HEK293 (cell line): ENCODE results near the gene ADAMTS17.

Experiments used
- CTCF ChIA-PET: fragments of 350-600 bp; formaldehyde crosslinking; extraction: SDS; loops from one replicate; lab custom pipeline; 2021; ENCODE audit warnings: antibody characterized with exemption; lab: Yijun Ruan, JAX
- POLR2A ChIA-PET: fragments of 300-600 bp; formaldehyde crosslinking; extraction: SDS; loops from one replicate; lab custom pipeline; 2020; ENCODE audit warnings: antibody characterized with exemption, inconsistent platforms; lab: Yijun Ruan, JAX
- H3K27ac ChIP-seq: fragments of 200-500 bp; sonication (Bioruptor generic); 2 replicates; pipeline ENCODE4 v1.5.1; 2014; ENCODE audit warnings: low read depth, low read length, control low read depth, inconsistent platforms; ENCODE audit errors: extremely low read depth
- H3K36me3 ChIP-seq, 2 experiments: fragments of 200-500 bp in 1 of 2; sonication (Bioruptor generic) in 1 of 2; 1 replicate in 1 of 2; 2 replicates in 1 of 2; pipeline ENCODE4 v1.5.1; 2014 to 2017; ENCODE audit warnings: inconsistent platforms in 2 of 2, low read length in 2 of 2; ENCODE audit not compliant: control insufficient read depth in 2 of 2, insufficient read depth in 1 of 2
- H3K4me1 ChIP-seq: fragments of 200-500 bp; sonication (Bioruptor generic); 2 replicates; pipeline ENCODE4 v1.5.1; 2014; ENCODE audit warnings: mild to moderate bottlenecking, low read length, inconsistent platforms; ENCODE audit not compliant: control insufficient read depth, insufficient read depth
- H3K4me3 ChIP-seq: 2 replicates; pipeline ENCODE4 v1.5.1; 2011; ENCODE audit warnings: low read depth, mild to moderate bottlenecking, control low read depth, low read length, moderate library complexity
- H3K9me3 ChIP-seq: fragments of 200-500 bp; sonication (Bioruptor generic); 2 replicates; pipeline ENCODE4 v1.5.1; 2014; ENCODE audit warnings: low read depth, low read length, inconsistent platforms; ENCODE audit not compliant: control insufficient read depth, insufficient read depth
- ATF2 ChIP-seq: fragments of 450-650 bp; formaldehyde crosslinking; IDR thresholded peaks from 2 replicates; pipeline ENCODE4 v1.5.1; 2016; ENCODE audit warnings: missing biosample characterization, missing genetic modification characterization, low read depth
- EGR2 ChIP-seq: fragments of 450-650 bp; formaldehyde crosslinking; IDR thresholded peaks from 2 replicates; pipeline ENCODE4 v1.5.1; 2016; ENCODE audit warnings: low read depth, missing biosample characterization, missing genetic modification characterization
- GLI4 ChIP-seq: fragments of 450-650 bp; formaldehyde crosslinking; IDR thresholded peaks from 2 replicates; pipeline ENCODE4 v1.5.1; 2016; ENCODE audit warnings: missing biosample characterization, missing genetic modification characterization
- MEIS1 ChIP-seq: sonication (generic); formaldehyde crosslinking; IDR thresholded peaks from 2 replicates; pipeline ENCODE4 v1.8.1; 2022; ENCODE audit warnings: missing genetic modification reagents, mild to moderate bottlenecking, borderline replicate concordance
- PATZ1 ChIP-seq: fragments of 450-650 bp; formaldehyde crosslinking; IDR thresholded peaks from 2 replicates; pipeline ENCODE4 v1.5.1; 2016; ENCODE audit warnings: missing biosample characterization, missing genetic modification characterization
- PRDM1 ChIP-seq: fragments of 450-650 bp; formaldehyde crosslinking; IDR thresholded peaks from 2 replicates; pipeline ENCODE4; 2016; ENCODE audit warnings: missing biosample characterization, missing genetic modification characterization
- ZBTB1 ChIP-seq: fragments of 450-650 bp; formaldehyde crosslinking; IDR thresholded peaks from 2 replicates; pipeline ENCODE4 v1.5.1; 2016; ENCODE audit warnings: missing biosample characterization, missing genetic modification characterization
- ZBTB8A ChIP-seq: fragments of 450-650 bp; formaldehyde crosslinking; IDR thresholded peaks from 2 replicates; pipeline ENCODE4 v1.5.1; 2016; ENCODE audit warnings: missing biosample characterization, missing genetic modification characterization
- ZNF148 ChIP-seq: fragments of 450-650 bp; formaldehyde crosslinking; IDR thresholded peaks from 2 replicates; pipeline ENCODE4 v1.5.0; 2017; ENCODE audit warnings: missing biosample characterization, missing genetic modification characterization, borderline replicate concordance
- ZNF214 ChIP-seq: fragments of 450-650 bp; formaldehyde crosslinking; IDR thresholded peaks from 2 replicates; pipeline ENCODE4 v1.5.1; 2017; ENCODE audit warnings: missing biosample characterization, mild to moderate bottlenecking, missing genetic modification characterization, borderline replicate concordance
- ZNF223 ChIP-seq: fragments of 450-650 bp; formaldehyde crosslinking; IDR thresholded peaks from 2 replicates; pipeline ENCODE4 v1.5.1; 2016; ENCODE audit warnings: missing biosample characterization, missing genetic modification characterization
- ZNF311 ChIP-seq: fragments of 450-650 bp; formaldehyde crosslinking; IDR thresholded peaks from 2 replicates; pipeline ENCODE4 v1.5.1; 2017; ENCODE audit warnings: missing biosample characterization, missing genetic modification characterization, borderline replicate concordance
- ZNF341 ChIP-seq: fragments of 450-650 bp; formaldehyde crosslinking; IDR thresholded peaks from 2 replicates; pipeline ENCODE4; 2016; ENCODE audit warnings: low read depth, missing biosample characterization, missing genetic modification characterization
- ZNF488 ChIP-seq: fragments of 450-650 bp; formaldehyde crosslinking; IDR thresholded peaks from 2 replicates; pipeline ENCODE4 v1.5.1; 2016; ENCODE audit warnings: missing biosample characterization, missing genetic modification characterization
- ZNF501 ChIP-seq: fragments of 450-650 bp; formaldehyde crosslinking; IDR thresholded peaks from 2 replicates; pipeline ENCODE4 v1.5.1; 2016; ENCODE audit warnings: missing biosample characterization, missing genetic modification characterization
- ZNF529 ChIP-seq: fragments of 450-650 bp; formaldehyde crosslinking; IDR thresholded peaks from 2 replicates; pipeline ENCODE4 v1.5.1; 2017; ENCODE audit warnings: missing genetic modification characterization, missing biosample characterization; ENCODE audit not compliant: insufficient replicate concordance
- ZNF549 ChIP-seq: fragments of 450-650 bp; IDR thresholded peaks from 2 replicates; pipeline ENCODE4 v1.5.1; 2018; ENCODE audit warnings: missing biosample characterization, missing genetic modification characterization, mild to moderate bottlenecking, inconsistent platforms, moderate library complexity
- ZNF561 ChIP-seq: fragments of 450-650 bp; IDR thresholded peaks from 2 replicates; pipeline ENCODE4 v1.5.1; 2018; ENCODE audit warnings: missing biosample characterization, missing genetic modification characterization, borderline replicate concordance
- ZNF571 ChIP-seq: fragments of 450-650 bp; formaldehyde crosslinking; IDR thresholded peaks from 2 replicates; pipeline ENCODE4 v1.5.0; 2017; ENCODE audit warnings: missing biosample characterization, missing genetic modification characterization
- ZNF610 ChIP-seq: fragments of 450-650 bp; formaldehyde crosslinking; IDR thresholded peaks from 2 replicates; pipeline ENCODE4 v1.5.1; 2016; ENCODE audit warnings: missing biosample characterization, missing genetic modification characterization, borderline replicate concordance
- ZNF624 ChIP-seq: fragments of 450-650 bp; formaldehyde crosslinking; IDR thresholded peaks from 2 replicates; pipeline ENCODE4 v1.5.1; 2017; ENCODE audit warnings: missing biosample characterization, missing genetic modification characterization
- ZNF639 ChIP-seq: fragments of 450-650 bp; formaldehyde crosslinking; IDR thresholded peaks from 2 replicates; pipeline ENCODE4 v1.5.1; 2016; ENCODE audit warnings: missing biosample characterization, missing genetic modification characterization
- ZNF645 ChIP-seq: fragments of 450-650 bp; formaldehyde crosslinking; IDR thresholded peaks from 2 replicates; pipeline ENCODE4; 2016; ENCODE audit warnings: missing biosample characterization, missing genetic modification characterization
- ZNF776 ChIP-seq: fragments of 450-650 bp; formaldehyde crosslinking; IDR thresholded peaks from 2 replicates; pipeline ENCODE4 v1.5.0; 2017; ENCODE audit warnings: missing biosample characterization, missing genetic modification characterization, borderline replicate concordance

The ADAMTS17 gene

GRCh38 chr15:100022391-100022790, 319.4 kb downstream of the ADAMTS17 start:
- ChIA-PET CTCF (no interaction called here), POLR2A (no interaction called here)
- Histone ChIP-seq H3K9me3 (no peaks in the 10 kb centered on the region), H3K4me1 (no peaks in the 10 kb centered on the region), H3K36me3 (no peaks in the 10 kb centered on the region), H3K27ac (no peak overlapping the region), H3K4me3 (no peak overlapping the region)
- TF ChIP-seq MEIS1 (CRISPR knock-in tag) (no peak), ZBTB8A (tag by site-specific recombination) (no peak), PRDM1 (tag by site-specific recombination) (no peak), ZNF645 (tag by site-specific recombination) (no peak), ZNF549 (tag by site-specific recombination) (no peak), ZNF776 (no peak), ATF2 (tag by site-specific recombination) (no peak), ZNF488 (no peak), ZBTB1 (tag by site-specific recombination) (no peak), ZNF214 (tag by site-specific recombination) (no peak), ZNF148 (tag by site-specific recombination) (no peak)

GRCh38 chr15:100021653-100022052, 320.1 kb downstream of the ADAMTS17 start:
- POLR2A ChIA-PET = no interaction called here
- no peak overlapping the region for H3K4me3 ChIP-seq
- no peak for TF ChIP-seq ZNF501 (tag by site-specific recombination)
- TF ChIP-seq ZNF341 (tag by site-specific recombination) = peak; percentile 59
- TF ChIP-seq, all 188 proteins: peak for 1
- no peaks in the 10 kb centered on the region for H3K4me1 ChIP-seq
- CTCF ChIA-PET = no interaction called here
- H3K27ac ChIP-seq = no peak overlapping the region
- H3K9me3 ChIP-seq = no peaks in the 10 kb centered on the region
- H3K36me3 ChIP-seq = no peaks in the 10 kb centered on the region

GRCh38 chr15:100020614-100021013, 321.2 kb downstream of the ADAMTS17 start:
- POLR2A ChIA-PET = no interaction called here
- no peak overlapping the region for H3K27ac ChIP-seq
- TF ChIP-seq GLI4 (tag by site-specific recombination) = no peak
- no peak for TF ChIP-seq EGR2 (tag by site-specific recombination)
- TF ChIP-seq ZNF529 (tag by site-specific recombination) = no peak
- TF ChIP-seq ZNF571 (tag by site-specific recombination) = no peak
- no peak for TF ChIP-seq ZNF223 (tag by site-specific recombination)
- TF ChIP-seq ZNF624 (tag by site-specific recombination) = no peak
- no peak for TF ChIP-seq ZNF610 (tag by site-specific recombination)
- TF ChIP-seq ZNF311 (tag by site-specific recombination) = no peak
- no peak for TF ChIP-seq PATZ1 (tag by site-specific recombination)
- TF ChIP-seq ZNF639 (tag by site-specific recombination) = no peak
- TF ChIP-seq ZNF561 = no peak

More at GRCh38 chr15:100020614-100021013, 321.2 kb downstream of the ADAMTS17 start:
- H3K9me3 ChIP-seq = no peaks in the 10 kb centered on the region
- H3K36me3 ChIP-seq = no peaks in the 10 kb centered on the region
- no peaks in the 10 kb centered on the region for H3K4me1 ChIP-seq
- no peak overlapping the region for H3K4me3 ChIP-seq
- CTCF ChIA-PET = no interaction called here
